HL-60 (cell line): Measurements from ENCODE around the gene HARS1.
"Not testable (repeated sequence)": the region's sequence is repeated elsewhere in the genome, so short reads cannot be mapped to it uniquely, and the experiment has no call there.

ENCODE experiments used
- DNase-seq, 2 experiments: peaks; one replicate each; pipeline ENCODE4 v3.0.0-alpha.2; 2010 to 2020; ENCODE audit warnings: low read depth in 1 of 2, low spot score in 1 of 2
- H3K27ac ChIP-seq: fragments of 250-450 bp; sonication (Bioruptor Pico); replicated peaks from 2 replicates; pipeline ENCODE4 v1.5.1; 2020; ENCODE audit warnings: mild to moderate bottlenecking, moderate library complexity
- H3K27me3 ChIP-seq: fragments of 250-450 bp; sonication (Bioruptor Pico); 2 replicates; pipeline ENCODE4 v1.5.1; 2021; ENCODE audit warnings: mild to moderate bottlenecking, moderate library complexity; ENCODE audit not compliant: insufficient read depth, poor library complexity, severe bottlenecking
- H3K4me3 ChIP-seq: replicated peaks from 2 replicates; pipeline ENCODE4 v1.5.1; 2011; ENCODE audit warnings: mild to moderate bottlenecking, control low read depth, low read length; ENCODE audit not compliant: insufficient read depth
- CTCF ChIP-seq: IDR thresholded peaks from one replicate; pipeline ENCODE4 v1.5.1; 2011; ENCODE audit warnings: low read length, control low read depth, inconsistent platforms; ENCODE audit not compliant: insufficient read depth
- GABPA ChIP-seq: IDR thresholded peaks from 2 replicates; pipeline ENCODE4 v1.6.1; 2012; ENCODE audit warnings: low read depth
- POLR2AphosphoS5 ChIP-seq: IDR thresholded peaks from 2 replicates; pipeline ENCODE4 v1.6.1; 2012; ENCODE audit warnings: low read depth
- REST ChIP-seq: IDR thresholded peaks from 2 replicates; pipeline ENCODE4 v1.6.1; 2012; ENCODE audit warnings: low read depth; ENCODE audit not compliant: insufficient replicate concordance
- SPI1 ChIP-seq: IDR thresholded peaks from 2 replicates; pipeline ENCODE4 v1.6.1; 2012; ENCODE audit warnings: low read depth, mild to moderate bottlenecking, borderline replicate concordance

HARS1 gene

GRCh38 chr5:140733098-140733497 lies 41.9 kb upstream of the HARS1 start:
- DNase-seq: no peak
- no peak for TF ChIP-seq SPI1
- no peak for TF ChIP-seq POLR2AphosphoS5
- TF ChIP-seq REST: no peak
- TF ChIP-seq CTCF: no peak
- TF ChIP-seq GABPA: no peak
- Histone ChIP-seq H3K27me3 (no peaks in the 10 kb centered on the region), H3K4me3 (no peak overlapping the region), H3K27ac (no peak overlapping the region)

GRCh38 chr5:140725799-140726471 lies 34.8 kb upstream of the HARS1 start:
- Histone ChIP-seq H3K27me3 (no peaks in the 10 kb centered on the region), H3K27ac (no peak overlapping the region), H3K4me3 (0 out of 2 replicates have a peak overlapping the region, but pooled peaks have one; percentile 4)
- peak in 1 of 2 experiments; percentile 13 for DNase-seq
- TF ChIP-seq REST: peak; percentile 91
- no peak for TF ChIP-seq CTCF

- not testable (repeated sequence) for DNase-seq, H3K27ac ChIP-seq, H3K4me3 ChIP-seq, H3K27me3 ChIP-seq
These were observed 30.2 kb upstream of the HARS1 start for GRCh38 chr5:140721395-140721794.

GRCh38 chr5:140720738-140721137 lies 29.6 kb upstream of the HARS1 start:
- DNase-seq, H3K27ac ChIP-seq, H3K4me3 ChIP-seq, H3K27me3 ChIP-seq: not testable (repeated sequence)

GRCh38 chr5:140718266-140718592 lies 27.1 kb upstream of the HARS1 start:
- TF ChIP-seq CTCF (no peak), SPI1 (no peak), POLR2AphosphoS5 (no peak), REST (no peak), GABPA (no peak)
- Histone ChIP-seq H3K27ac (no peak overlapping the region), H3K4me3 (no peak overlapping the region), H3K27me3 (no peaks in the 10 kb centered on the region)
- no peak for DNase-seq

- H3K27ac ChIP-seq, H3K27me3 ChIP-seq, DNase-seq, H3K4me3 ChIP-seq: not testable (repeated sequence)
These were observed 25.1 kb upstream of the HARS1 start for GRCh38 chr5:140716238-140716637.
